HepG2 (cell line): ENCODE results near the gene CBX2. TPM values are rescaled to one million over a fixed set of nuclear protein-coding genes. Genes with fewer than 3 reads are reported as not detected.
A peak's percentile ranks its signal among the peaks of the same experiment; 100 is the strongest.

Experiments used
- ARHGAP35 ChIP-seq: sonication (generic); formaldehyde crosslinking; IDR thresholded peaks from 2 replicates; pipeline ENCODE4 v1.9.0; 2022; ENCODE audit warnings: mild to moderate bottlenecking, inconsistent platforms, moderate library complexity, missing genetic modification reagents, borderline replicate concordance
- HES4 ChIP-seq: sonication (generic); formaldehyde crosslinking; IDR thresholded peaks from 2 replicates; pipeline ENCODE4 v1.9.0; 2021; ENCODE audit warnings: mild to moderate bottlenecking, missing genetic modification reagents, borderline replicate concordance
- MLLT10 ChIP-seq: sonication (generic); formaldehyde crosslinking; IDR thresholded peaks from 2 replicates; pipeline ENCODE4 v1.4.0; 2020; ENCODE audit warnings: missing genetic modification reagents
- RCOR2 ChIP-seq: IDR thresholded peaks from 2 replicates; pipeline ENCODE4 v1.6.1; 2016; ENCODE audit warnings: missing biosample characterization, missing genetic modification reagents
- REPIN1 ChIP-seq: sonication (generic); formaldehyde crosslinking; IDR thresholded peaks from 2 replicates; pipeline ENCODE4 v1.8.0; 2022; ENCODE audit warnings: missing genetic modification reagents, low read depth, mild to moderate bottlenecking, borderline replicate concordance
- SRSF4 ChIP-seq: fragments of 200-400 bp; formaldehyde crosslinking; IDR thresholded peaks from one replicate; pipeline ENCODE4 v1.6.1; 2018; ENCODE audit warnings: mild to moderate bottlenecking, low read depth, low read length, moderate library complexity; ENCODE audit not compliant: poor library complexity, severe bottlenecking
- TOPORS ChIP-seq: sonication (generic); formaldehyde crosslinking; IDR thresholded peaks from 2 replicates; pipeline ENCODE4 v1.8.0; 2023; ENCODE audit warnings: mild to moderate bottlenecking, missing genetic modification reagents
- ZFP90 ChIP-seq: sonication (generic); formaldehyde crosslinking; IDR thresholded peaks from 2 replicates; pipeline ENCODE4 v1.8.0; 2022; ENCODE audit warnings: missing genetic modification reagents, mild to moderate bottlenecking, inconsistent platforms, borderline replicate concordance
- ZFX ChIP-seq: sonication (generic); formaldehyde crosslinking; IDR thresholded peaks from 2 replicates; pipeline ENCODE4 v1.4.0; 2020; ENCODE audit warnings: mild to moderate bottlenecking, low read depth, missing genetic modification reagents, moderate library complexity
- ZNF354B ChIP-seq: sonication (generic); formaldehyde crosslinking; IDR thresholded peaks from 2 replicates; pipeline ENCODE4 v1.8.0; 2022; ENCODE audit warnings: mild to moderate bottlenecking, missing genetic modification reagents
- ZNF878 ChIP-seq: sonication (generic); formaldehyde crosslinking; IDR thresholded peaks from 2 replicates; pipeline ENCODE4 v1.8.1; 2023; ENCODE audit warnings: mild to moderate bottlenecking, missing genetic modification reagents, moderate library complexity
- polyA plus RNA-seq, 8 experiments: library from polyadenylated mRNA; depleted of rRNA in 3 of 8; stranded (reverse) in 7 of 8; unstranded in 1 of 8; fragments of >200 nt; fragmentation: Illumina TruSeq in 4 of 8; extraction: Trizol in 4 of 8; gene quantifications; 2 replicates each; pipeline versions ENCODE4 v1.2.1 to v1.2.3, GENCODE V29; 2011 to 2016; ENCODE audit warnings: low read depth in 4 of 8, missing spikeins in 1 of 8, mixed read lengths in 1 of 8; ENCODE audit not compliant: insufficient read depth in 1 of 8
- total RNA-seq, 5 experiments: library from RNA; depleted of rRNA; stranded (reverse); fragments of >200 nt; fragmentation: Illumina TruSeq; extraction: Trizol; gene quantifications; 2 replicates each; pipeline ENCODE4 v1.2.3, GENCODE V29; 2016; ENCODE audit warnings: low read depth in 1 of 5
- TF ChIP-seq, protein P1 (sequence below): conservative IDR thresholded peaks from 2 replicates; pipeline ENCODE4 v1.6.1; 2018; ENCODE audit warnings: missing genetic modification reagents
- TF ChIP-seq, protein P2 (sequence below): sonication (generic); formaldehyde crosslinking; IDR thresholded peaks from 2 replicates; pipeline ENCODE4 v1.4.0; 2020; ENCODE audit warnings: missing genetic modification reagents
- TF ChIP-seq, protein P3 (sequence below): sonication (generic); formaldehyde crosslinking; IDR thresholded peaks from 2 replicates; pipeline ENCODE4 v1.8.0; 2022; ENCODE audit warnings: low read depth, missing genetic modification reagents

CBX2 gene
- total and polyA plus RNA-seq, 2 of the 13 experiments (the other 11 are each of a cell fraction or from before 2014, with no cell fraction given): 14.5 to 31.1 TPM

DNA sequence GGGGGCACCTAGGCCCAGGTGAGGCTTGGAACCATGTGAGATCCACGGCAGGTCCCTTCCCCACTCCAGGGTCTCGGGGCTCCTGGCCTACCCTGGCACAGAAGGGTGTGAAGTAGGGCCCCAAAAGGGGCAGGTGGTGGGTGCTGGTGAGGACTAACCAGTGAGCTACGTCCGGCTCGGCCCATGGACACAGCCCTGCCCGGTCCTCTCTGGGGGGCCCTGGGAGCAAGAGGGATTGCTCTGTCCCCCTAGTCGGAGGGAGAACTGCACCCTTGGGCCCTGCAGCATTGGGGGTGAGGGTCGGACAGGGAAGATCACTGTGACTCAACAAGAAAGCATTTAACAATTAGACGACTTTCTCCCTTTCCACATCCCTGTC lies 44.3 kb upstream of the CBX2 start (continued):
- TF ChIP-seq ARHGAP35 (CRISPR knock-in tag): 0 out of 2 replicates have a peak, but pooled peaks have one; percentile 18
- TF ChIP-seq HES4 (CRISPR knock-in tag): no peak
- 0 out of 2 replicates have a peak, but pooled peaks have one; percentile 1 for TF ChIP-seq REPIN1 (CRISPR knock-in tag)
- no peak for TF ChIP-seq SRSF4
- TF ChIP-seq ZFP90: 0 out of 2 replicates have a peak, but pooled peaks have one; percentile 32
- TF ChIP-seq, protein P1, sequence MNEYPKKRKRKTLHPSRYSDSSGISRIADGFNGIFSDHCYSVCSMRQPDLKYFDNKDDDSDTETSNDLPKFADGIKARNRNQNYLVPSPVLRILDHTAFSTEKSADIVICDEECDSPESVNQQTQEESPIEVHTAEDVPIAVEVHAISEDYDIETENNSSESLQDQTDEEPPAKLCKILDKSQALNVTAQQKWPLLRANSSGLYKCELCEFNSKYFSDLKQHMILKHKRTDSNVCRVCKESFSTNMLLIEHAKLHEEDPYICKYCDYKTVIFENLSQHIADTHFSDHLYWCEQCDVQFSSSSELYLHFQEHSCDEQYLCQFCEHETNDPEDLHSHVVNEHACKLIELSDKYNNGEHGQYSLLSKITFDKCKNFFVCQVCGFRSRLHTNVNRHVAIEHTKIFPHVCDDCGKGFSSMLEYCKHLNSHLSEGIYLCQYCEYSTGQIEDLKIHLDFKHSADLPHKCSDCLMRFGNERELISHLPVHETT (CRISPR knock-in tag): no peak
- TF ChIP-seq MLLT10 (CRISPR knock-in tag): no peak
- TF ChIP-seq ZNF878 (CRISPR knock-in tag): no peak
- TF ChIP-seq, protein P2, sequence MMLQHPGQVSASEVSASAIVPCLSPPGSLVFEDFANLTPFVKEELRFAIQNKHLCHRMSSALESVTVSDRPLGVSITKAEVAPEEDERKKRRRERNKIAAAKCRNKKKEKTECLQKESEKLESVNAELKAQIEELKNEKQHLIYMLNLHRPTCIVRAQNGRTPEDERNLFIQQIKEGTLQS (CRISPR knock-in tag): no peak
- no peak for TF ChIP-seq ZFX (CRISPR knock-in tag)
- TF ChIP-seq ZNF354B (CRISPR knock-in tag): no peak
- TF ChIP-seq RCOR2 (CRISPR knock-in tag): no peak
- TF ChIP-seq, protein P3, sequence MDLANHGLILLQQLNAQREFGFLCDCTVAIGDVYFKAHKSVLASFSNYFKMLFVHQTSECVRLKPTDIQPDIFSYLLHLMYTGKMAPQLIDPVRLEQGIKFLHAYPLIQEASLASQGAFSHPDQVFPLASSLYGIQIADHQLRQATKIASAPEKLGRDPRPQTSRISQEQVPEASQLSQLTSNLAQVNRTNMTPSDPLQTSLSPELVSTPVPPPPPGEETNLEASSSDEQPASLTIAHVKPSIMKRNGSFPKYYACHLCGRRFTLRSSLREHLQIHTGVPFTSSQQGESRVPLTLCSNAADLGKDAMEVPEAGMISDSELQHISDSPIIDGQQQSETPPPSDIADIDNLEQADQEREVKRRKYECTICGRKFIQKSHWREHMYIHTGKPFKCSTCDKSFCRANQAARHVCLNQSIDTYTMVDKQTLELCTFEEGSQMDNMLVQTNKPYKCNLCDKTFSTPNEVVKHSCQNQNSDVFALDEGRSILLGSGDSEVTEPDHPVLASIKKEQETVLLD (CRISPR knock-in tag): no peak
- no peak for TF ChIP-seq TOPORS
- TF ChIP-seq, all 625 proteins: peak for 9
